Stimulated activated CD8-positive, alpha-beta memory T cell treated with anti-CD3 and anti-CD28 coated beads, Interleukin-2, amount 100 ng/mL, for 48 hours (primary cell): ENCODE measurements around the gene JADE2.
A peak's percentile ranks its signal among the peaks of the same experiment; 100 is the strongest.

ENCODE experiments used
- DNase-seq, 2 donors: peaks; one replicate each; pipeline ENCODE4 v3.0.0-alpha.2; 2020; ENCODE audit warnings: low read depth in 2 of 2

The JADE2 gene

DNA sequence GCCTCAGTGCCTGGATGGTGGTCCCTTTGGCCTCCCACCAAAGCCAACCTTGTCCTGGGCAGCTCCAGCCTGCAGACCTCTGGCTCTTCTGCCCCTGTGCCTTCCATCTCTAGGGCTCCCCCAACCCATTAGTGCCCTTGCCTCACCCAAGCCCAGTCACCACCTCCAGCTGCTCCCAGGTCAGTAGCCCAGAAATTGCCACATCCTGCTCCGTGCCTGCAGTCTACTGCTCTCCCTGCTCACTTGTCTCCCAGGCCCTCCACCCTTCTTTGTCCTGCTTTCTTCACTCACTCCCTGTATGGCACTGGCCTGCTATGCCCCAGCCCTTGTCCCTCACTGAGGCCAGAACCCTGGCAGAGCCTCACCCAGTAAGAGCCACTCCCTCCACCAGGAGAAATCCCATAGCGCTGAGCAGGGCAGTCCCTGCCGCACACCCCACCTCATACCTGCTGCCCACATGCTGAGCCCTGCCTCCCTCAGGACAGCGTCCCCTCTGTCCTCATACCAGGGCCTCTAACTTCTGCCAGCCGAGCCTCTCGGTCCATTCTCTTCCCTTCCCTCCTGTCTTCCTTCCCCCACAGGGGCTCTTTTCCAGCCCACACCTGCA lies 44.4 kb downstream of the JADE2 start:
- no peak for DNase-seq

DNA sequence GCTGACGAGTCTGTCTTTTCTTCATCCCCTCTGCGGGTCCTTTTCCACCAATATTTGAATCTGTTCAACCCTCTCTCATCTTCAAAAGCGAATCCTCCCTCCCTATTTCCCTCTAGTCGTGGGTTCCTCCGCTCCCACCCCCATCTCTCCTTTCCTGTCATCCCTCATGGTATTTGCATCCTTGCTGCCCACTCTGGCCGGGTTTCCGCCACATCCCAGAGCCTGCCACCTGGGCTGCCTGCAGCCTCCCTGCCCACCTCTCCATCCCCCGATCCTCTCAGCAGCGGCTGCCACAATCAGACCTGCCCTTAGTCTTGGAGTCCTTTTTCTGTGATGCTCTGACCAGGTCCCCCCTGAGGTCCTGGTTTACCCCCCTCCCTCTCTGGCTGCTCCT lies 44.9 kb downstream of the JADE2 start:
- no peak for DNase-seq

GRCh38 chr5:134570886-134571285 lies 45.4 kb downstream of the JADE2 start:
- no peak for DNase-seq

GRCh38 chr5:134571693-134572405 lies 46.4 kb downstream of the JADE2 start:
- DNase-seq = no peak

DNA sequence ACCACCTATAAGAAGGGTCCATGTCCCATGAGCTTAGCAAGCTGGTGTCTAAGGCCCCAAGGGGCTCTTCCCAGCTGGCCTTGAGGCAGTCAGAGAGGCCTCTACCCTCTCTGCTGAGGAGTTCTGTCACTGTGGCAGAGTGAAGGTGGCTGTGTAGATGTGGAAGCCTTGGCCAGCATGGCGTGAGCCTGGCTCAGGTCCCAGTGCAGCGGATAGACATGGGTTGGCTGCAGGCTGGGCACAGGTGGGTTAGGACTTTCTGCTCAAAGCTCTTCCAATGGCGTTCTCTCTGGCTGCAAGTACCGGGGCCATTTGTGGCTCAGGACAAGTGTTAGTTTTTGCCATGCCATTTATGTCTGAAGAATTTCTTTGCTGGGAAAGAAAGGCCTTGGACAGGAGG lies 47.3 kb downstream of the JADE2 start:
- DNase-seq = no peak

GRCh38 chr5:134574521-134574920 lies 49.1 kb downstream of the JADE2 start:
- DNase-seq = no peak

DNA sequence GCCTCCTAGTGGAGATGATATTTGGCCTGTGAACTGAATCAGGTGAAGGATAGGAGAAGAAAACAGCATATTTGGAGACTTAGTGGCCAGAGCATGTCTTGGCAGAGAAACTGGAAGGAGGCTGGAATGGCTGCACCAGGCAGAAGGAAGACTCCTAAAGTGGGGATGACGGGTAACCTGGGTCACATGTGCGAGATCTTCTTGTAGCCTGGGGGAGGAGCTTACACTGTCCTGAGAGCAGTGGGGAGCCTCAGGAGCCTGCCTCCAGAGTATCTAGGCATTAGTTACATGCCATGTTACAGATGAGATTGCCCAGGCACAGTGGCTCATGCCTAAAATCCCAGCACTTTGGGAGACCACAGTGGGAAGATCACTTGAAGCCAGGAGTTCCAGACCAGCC lies 49.8 kb downstream of the JADE2 start:
- no peak for DNase-seq

GRCh38 chr5:134576386-134577021 lies 51.0 kb downstream of the JADE2 start:
- DNase-seq = no peak

DNA sequence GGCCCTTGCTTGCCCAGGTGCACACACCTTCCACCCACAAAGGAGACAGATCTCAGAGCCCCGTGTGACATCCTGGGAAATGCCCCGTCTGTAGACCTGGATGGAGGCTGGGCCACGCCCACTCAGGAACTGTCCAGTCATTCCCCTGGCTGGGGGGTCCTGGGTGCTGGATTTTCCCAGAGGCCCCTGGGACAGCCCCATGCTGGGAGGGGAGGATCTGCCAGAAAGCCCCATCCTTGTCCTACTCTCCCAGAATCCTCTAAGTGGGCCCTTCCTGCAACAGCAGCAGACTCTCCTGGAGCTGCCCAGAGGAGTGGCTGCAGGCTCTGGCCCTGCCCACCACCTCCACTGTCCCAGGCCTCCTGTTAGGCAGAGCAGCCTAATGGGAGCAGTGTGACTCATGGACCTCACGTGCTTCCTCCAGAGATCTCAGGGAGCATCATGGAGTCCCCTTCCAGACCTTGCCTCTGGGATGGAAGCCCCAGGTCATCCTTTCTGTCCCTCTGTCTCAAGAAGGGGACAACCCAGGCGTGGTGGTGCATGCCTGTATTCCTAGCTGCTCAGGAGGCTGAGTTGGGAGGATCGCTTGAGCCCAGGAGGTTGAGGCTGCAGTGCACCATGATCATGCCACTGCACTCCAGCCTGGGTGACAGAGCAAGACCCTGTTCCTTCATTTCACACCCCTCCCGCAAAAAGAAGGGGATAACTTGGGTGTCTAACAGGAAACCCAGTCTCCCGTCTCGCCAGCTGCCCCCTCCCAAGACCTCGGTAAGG lies 51.7 kb downstream of the JADE2 start:
- no peak for DNase-seq

DNA sequence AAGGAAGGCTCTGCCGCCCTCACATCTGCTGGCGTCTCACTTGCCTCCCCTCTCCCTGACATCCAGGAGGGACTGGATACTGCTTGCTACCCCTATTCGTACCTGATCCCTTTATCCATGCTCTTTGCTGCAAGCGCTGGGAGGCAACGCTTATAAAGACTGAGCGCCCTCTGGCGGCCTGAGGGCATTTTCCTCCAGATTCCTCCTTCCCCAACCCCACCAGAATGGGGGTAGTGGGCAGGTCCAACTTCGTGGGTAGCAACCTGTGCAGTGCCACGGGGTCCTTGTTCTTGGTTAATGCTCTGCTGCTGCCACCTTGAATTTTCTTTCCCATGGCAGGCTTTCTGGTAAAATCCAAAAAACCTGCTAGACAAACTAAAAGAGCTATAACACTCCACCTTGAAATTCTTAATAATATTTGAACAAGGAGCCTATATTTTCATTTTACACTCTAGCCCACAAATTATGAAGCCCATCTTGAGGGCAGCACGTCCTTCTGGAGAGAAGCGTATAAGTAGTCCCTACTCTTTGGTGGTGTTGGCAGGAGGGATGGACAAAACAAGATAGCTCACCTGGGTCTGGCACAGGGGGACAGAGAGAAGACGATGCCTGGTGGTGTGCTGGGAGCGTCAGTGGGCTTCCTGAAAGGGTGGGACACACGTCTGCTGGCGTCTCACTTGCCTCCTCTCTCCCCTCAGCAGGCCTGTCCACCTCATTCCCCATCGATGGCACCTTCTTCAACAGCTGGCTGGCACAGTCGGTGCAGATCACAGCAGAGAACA lies 52.5 kb downstream of the JADE2 start:
- peak; percentile 60 to 76 for DNase-seq

DNA sequence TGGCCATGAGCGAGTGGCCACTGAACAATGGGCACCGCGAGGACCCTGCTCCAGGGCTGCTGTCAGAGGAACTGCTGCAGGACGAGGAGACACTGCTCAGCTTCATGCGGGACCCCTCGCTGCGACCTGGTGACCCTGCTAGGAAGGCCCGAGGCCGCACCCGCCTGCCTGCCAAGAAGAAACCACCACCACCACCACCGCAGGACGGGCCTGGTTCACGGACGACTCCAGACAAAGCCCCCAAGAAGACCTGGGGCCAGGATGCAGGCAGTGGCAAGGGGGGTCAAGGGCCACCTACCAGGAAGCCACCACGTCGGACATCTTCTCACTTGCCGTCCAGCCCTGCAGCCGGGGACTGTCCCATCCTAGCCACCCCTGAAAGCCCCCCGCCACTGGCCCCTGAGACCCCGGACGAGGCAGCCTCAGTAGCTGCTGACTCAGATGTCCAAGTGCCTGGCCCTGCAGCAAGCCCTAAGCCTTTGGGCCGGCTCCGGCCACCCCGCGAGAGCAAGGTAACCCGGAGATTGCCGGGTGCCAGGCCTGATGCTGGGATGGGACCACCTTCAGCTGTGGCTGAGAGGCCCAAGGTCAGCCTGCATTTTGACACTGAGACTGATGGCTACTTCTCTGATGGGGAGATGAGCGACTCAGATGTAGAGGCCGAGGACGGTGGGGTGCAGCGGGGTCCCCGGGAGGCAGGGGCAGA lies 53.3 kb downstream of the JADE2 start:
- no peak for DNase-seq

GRCh38 chr5:134579284-134579771 lies 53.9 kb downstream of the JADE2 start:
- DNase-seq = no peak

DNA sequence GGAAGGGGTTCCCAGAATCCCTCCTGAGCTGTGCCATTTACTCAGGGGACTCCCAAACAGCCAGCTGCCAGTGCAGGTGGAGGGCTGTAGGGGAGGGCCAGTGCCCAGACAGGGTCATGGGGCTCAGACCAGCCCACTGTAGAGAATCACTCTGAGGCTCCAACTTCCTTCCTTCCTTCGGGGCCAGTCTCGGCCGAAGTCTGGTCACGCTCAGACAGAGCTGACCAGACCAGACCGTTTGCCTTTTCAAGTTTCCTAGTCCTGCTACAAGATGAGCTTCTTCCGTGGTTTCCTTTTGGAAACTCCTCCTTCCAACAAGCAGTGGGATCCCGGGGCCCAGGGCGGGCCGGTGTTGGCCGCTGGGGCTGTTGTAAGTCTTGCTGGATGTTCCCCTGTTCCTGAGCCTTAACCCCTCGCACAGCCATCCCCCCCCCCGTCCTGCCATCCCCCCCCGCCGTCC lies 54.6 kb downstream of the JADE2 start:
- no peak for DNase-seq

DNA sequence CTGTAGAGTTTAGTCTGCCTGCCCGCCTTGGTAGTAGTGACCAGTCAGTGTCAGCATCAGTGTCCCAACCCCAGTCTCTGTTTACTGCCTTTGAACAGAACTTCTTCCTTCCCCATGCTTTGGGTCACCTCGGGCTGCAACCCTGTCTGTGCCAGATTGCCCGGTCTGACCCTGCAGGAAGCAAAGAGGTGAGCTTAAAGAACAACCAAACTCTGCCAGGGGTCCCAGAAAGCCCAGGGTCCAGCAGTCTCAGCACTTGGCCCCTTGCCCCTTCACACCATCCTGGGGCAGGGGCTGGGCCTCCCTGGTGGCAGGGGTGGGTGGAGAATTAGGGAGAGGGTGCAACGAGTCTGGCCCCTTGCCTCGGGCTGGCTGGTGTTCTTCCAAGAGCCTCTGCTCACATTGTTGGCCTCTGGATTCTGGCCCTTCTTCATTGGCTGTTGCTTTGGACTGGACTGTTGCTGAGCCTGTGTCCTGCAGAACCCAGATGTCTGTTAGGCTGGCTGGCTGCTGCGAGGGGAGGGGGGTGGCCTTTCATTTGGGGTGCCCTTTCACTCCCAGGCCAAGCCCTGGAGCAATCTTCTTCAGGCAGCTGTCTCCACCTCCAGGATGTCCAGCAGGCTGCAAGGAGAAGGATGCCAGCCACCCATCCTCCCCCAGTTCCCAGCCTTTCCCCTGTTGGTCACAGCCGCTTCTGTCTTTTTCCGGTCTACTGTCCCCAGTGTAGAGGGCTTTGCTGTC lies 55.9 kb downstream of the JADE2 start:
- DNase-seq = no peak

DNA sequence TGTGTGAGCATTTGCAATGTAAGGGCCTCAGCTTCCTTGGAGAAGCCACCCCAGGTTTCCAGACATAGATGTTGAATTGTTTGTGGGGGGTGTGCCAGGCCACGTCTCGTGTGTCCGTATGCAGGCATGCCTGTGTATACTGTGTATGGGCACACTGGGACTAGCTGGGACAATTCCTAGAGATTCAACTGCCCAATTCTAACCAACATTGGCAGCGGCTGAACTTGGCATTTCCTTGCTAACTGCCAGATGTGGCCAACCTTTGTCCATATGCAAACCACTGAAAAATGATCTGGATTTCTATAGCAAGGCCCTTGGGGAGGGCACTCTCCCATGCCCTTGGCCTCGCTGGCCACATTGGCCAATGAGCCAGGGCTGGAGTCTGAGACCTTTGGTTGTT lies 56.8 kb downstream of the JADE2 start:
- no peak for DNase-seq

DNA sequence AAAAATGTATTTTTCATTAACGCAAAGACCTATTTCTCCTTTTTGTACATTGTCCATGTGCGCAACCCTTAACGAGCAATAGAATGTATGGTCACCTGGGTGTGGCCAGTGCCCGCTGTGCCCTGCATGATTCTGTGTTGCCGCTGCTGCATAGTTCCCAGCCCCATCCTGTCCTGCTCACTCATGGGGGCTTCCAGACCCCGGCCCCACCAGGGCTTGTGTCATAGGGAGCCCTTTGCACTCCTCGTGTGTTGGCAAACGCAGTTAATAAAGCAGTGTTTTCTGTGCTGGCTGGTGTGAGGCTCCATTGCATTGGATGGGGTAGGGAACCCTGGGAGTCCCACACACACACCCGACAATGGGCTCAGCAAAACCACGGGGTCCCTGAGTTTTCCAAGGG lies 57.5 kb downstream of the JADE2 start:
- no peak for DNase-seq

- DNase-seq = no peak
These were observed 58.3 kb downstream of the JADE2 start for GRCh38 chr5:134583766-134584165.

GRCh38 chr5:134584662-134585061 lies 59.2 kb downstream of the JADE2 start:
- no peak for DNase-seq

DNA sequence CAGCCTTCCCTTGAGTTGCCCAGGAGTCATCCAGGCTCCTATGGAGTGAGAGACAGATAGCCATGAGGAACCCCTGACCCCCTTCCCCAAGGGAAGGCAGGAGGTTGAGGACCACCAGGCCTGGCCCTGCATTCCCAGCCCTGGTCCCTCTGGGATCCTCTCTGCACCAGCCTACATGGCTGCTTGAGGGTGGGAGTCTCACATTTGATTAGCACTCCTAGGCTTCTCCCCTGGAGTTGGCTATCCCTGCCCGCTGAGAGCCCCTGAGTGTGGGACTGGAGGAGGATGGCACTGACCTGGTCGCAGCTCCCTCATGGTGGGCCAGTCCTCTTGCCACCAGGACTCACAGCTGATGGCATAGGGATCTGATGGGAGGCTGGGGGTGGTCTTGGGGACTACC lies 60.5 kb downstream of the JADE2 start:
- no peak for DNase-seq

GRCh38 chr5:134586866-134587524 lies 61.5 kb downstream of the JADE2 start:
- DNase-seq = peak; percentile 85 to 87
